ENCODE data around the gene AIP. TPM values are rescaled to one million over a fixed set of nuclear protein-coding genes. Genes with fewer than 3 reads are reported as not detected.

AIP gene
- total RNA-seq, 2 donors from 2014 or later = 49.2 to 78.0 TPM

- Histone ChIP-seq H3K4me3 (no peak overlapping the region), H3K27me3 (no peaks in the 10 kb centered on the region), H3K4me1 (peaks cover 0 to 42% of the 10 kb centered on the region in 2 donors), H3K36me3 (no peaks in the 10 kb centered on the region), H3K9me3 (no peaks in the 10 kb centered on the region), H3K27ac (no peak overlapping the region)
- no peak for DNase-seq (ENCODE audit: low spot score)
- TF ChIP-seq CTCF (IDR thresholded peaks at IDR 0.05) = no peak
Observed at GRCh38 chr11:67466962-67467771, 15.7 kb upstream of the AIP start.

- no peaks in the 10 kb centered on the region for H3K36me3 ChIP-seq
- no peaks in the 10 kb centered on the region for H3K9me3 ChIP-seq
- TF ChIP-seq CTCF (IDR thresholded peaks at IDR 0.05) = no peak
- DNase-seq (ENCODE audit: low spot score) = no peak
- H3K27me3 ChIP-seq = no peaks in the 10 kb centered on the region
- peak overlapping the region; percentile 72 to 90 for H3K4me3 ChIP-seq
- H3K4me1 ChIP-seq = peaks cover 0 to 42% of the 10 kb centered on the region in 2 donors
- H3K27ac ChIP-seq = peak overlapping the region; percentile 88 to 89
Observed at GRCh38 chr11:67468056-67468455, 14.8 kb upstream of the AIP start.

DNA sequence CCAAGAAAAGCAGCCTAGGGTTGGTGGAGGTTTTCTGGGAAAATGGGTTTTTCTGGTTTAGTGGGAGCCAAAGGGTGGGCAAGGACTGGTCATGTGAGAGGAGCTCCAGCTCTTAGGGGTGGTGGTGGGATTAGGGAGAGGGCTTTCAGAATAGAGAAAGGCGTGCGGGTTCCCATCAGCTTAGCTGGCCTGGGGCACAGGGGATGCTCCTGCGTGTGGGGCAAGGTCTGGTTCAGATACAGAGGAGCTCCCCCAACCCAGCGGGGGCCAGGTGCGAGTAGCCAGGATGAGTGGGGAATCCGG lies 14.4 kb upstream of the AIP start:
- Histone ChIP-seq H3K4me3 (peak overlapping the region; percentile 72 to 90), H3K27ac (peak overlapping the region; percentile 88 to 89), H3K9me3 (no peaks in the 10 kb centered on the region), H3K27me3 (no peaks in the 10 kb centered on the region), H3K36me3 (no peaks in the 10 kb centered on the region), H3K4me1 (peaks cover 0 to 42% of the 10 kb centered on the region in 2 donors)
- DNase-seq (ENCODE audit: low spot score) = no peak
- no peak for TF ChIP-seq CTCF (IDR thresholded peaks at IDR 0.05)

- H3K4me3 ChIP-seq = peak within 1 kb of the TSS; percentile 72 to 90
- peaks cover 0 to 38% of the 10 kb centered on the region in 2 donors for H3K4me1 ChIP-seq
- H3K27me3 ChIP-seq = no peaks in the 10 kb centered on the region
- H3K9me3 ChIP-seq = no peaks in the 10 kb centered on the region
- TF ChIP-seq CTCF (IDR thresholded peaks at IDR 0.05) = peak in 1 of 2 donors; percentile 70
- no peaks in the 10 kb centered on the region for H3K36me3 ChIP-seq
- peak within 1 kb of the TSS; percentile 88 to 89 for H3K27ac ChIP-seq
- peak; percentile 92 for DNase-seq (ENCODE audit: low spot score)
Observed at GRCh38 chr11:67468759-67469507, 13.9 kb upstream of the AIP start, which contains the start of gene TMEM134. TMEM134 (minus strand) TSS chr11:67469251; CDS start chr11:67469192, 59 bp downstream.

DNA sequence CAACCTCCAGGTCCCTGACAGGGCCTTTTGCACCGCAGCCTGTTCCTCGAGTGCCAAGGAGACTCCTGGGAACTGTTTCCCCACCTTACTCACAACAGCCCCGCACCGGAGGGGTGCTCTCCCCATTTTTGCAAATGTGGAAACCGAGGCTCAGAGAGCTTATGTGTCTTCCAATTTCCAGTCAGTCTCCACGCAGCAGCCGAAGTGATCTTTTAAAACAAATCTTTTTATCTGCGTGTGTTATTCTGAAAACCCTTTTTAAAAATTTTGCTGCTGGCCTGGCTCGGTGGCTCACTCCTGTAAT lies 13.4 kb upstream of the AIP start:
- no peaks in the 10 kb centered on the region for H3K36me3 ChIP-seq
- peak overlapping the region; percentile 72 to 90 for H3K4me3 ChIP-seq
- peaks cover 0 to 33% of the 10 kb centered on the region in 2 donors for H3K4me1 ChIP-seq
- H3K27me3 ChIP-seq = no peaks in the 10 kb centered on the region
- DNase-seq (ENCODE audit: low spot score) = no peak
- no peaks in the 10 kb centered on the region for H3K9me3 ChIP-seq
- H3K27ac ChIP-seq = peak overlapping the region; percentile 88 to 89
- no peak for TF ChIP-seq CTCF (IDR thresholded peaks at IDR 0.05)
